ENCODE data around the gene FCMR.

Gene FCMR

GRCh38 chr1:206886831-206887230, 34.9 kb downstream of the FCMR start:
- TF ChIP-seq CTCF (IDR thresholded peaks at IDR 0.05): no peak

GRCh38 chr1:206885341-206886060, 36.2 kb downstream of the FCMR start:
- TF ChIP-seq CTCF (IDR thresholded peaks at IDR 0.05): no peak

- TF ChIP-seq CTCF (IDR thresholded peaks at IDR 0.05): no peak
Measured at GRCh38 chr1:206883876-206884275, 37.9 kb downstream of the FCMR start.

GRCh38 chr1:206883160-206883559, 38.6 kb downstream of the FCMR start:
- TF ChIP-seq CTCF (IDR thresholded peaks at IDR 0.05): no peak

GRCh38 chr1:206882555-206882954, 39.2 kb downstream of the FCMR start:
- TF ChIP-seq CTCF (IDR thresholded peaks at IDR 0.05): no peak

GRCh38 chr1:206880314-206880713, 41.4 kb downstream of the FCMR start:
- no peak for TF ChIP-seq CTCF (IDR thresholded peaks at IDR 0.05)

GRCh38 chr1:206878456-206878855, 43.3 kb downstream of the FCMR start:
- no peak; the same call in 1 of the 2 replicates for TF ChIP-seq CTCF (IDR thresholded peaks at IDR 0.05)

All from LNCAP (cell line).